Heart left ventricle (tissue), 16 donors: ENCODE results near the gene HEMGN. TPM values are rescaled to one million over a fixed set of nuclear protein-coding genes. Genes with fewer than 3 reads are reported as not detected.

ENCODE experiments used
- ATAC-seq, 4 donors: fragments of 200-7000 bp; cut with Tn5 transposase; one replicate each; pipeline ENCODE4 v1.9.1; 2020 to 2022; ENCODE audit warnings: moderate library complexity in 4 of 4, mild to moderate bottlenecking in 3 of 4, moderate number of reproducible peaks in 1 of 4
- DNase-seq, 5 donors: peaks; one replicate each; pipeline ENCODE4 v3.0.0-alpha.2; 2020
- H3K27ac ChIP-seq, 12 donors: fragments of 200-600 bp; sonication (generic) in 4 of 12; one replicate each; pipeline versions ENCODE4 v1.5.0 to v1.8.0; 2016 to 2022; ENCODE audit warnings: mild to moderate bottlenecking in 2 of 12
- H3K27me3 ChIP-seq, 9 donors: fragments of 200-600 bp; sonication (generic) in 2 of 9; one replicate each; pipeline versions ENCODE4 v1.5.1 to v1.8.0; 2016 to 2022; ENCODE audit warnings: mild to moderate bottlenecking in 3 of 9
- H3K36me3 ChIP-seq, 9 donors: fragments of 200-600 bp; sonication (generic) in 2 of 9; one replicate each; pipeline versions ENCODE4 v1.5.0 to v1.8.0; 2018 to 2022; ENCODE audit warnings: mild to moderate bottlenecking in 2 of 9
- H3K4me1 ChIP-seq, 12 donors: fragments of 200-600 bp; sonication (generic) in 4 of 12; one replicate each; pipeline versions ENCODE4 v1.5.0 to v1.8.0; 2016 to 2022; ENCODE audit warnings: mild to moderate bottlenecking in 3 of 12
- H3K4me3 ChIP-seq, 12 donors: fragments of 200-600 bp; sonication (generic) in 4 of 12; one replicate each; pipeline versions ENCODE4 v1.5.0 to v1.8.0; 2017 to 2022; ENCODE audit warnings: mild to moderate bottlenecking in 9 of 12, moderate library complexity in 4 of 12
- H3K9me3 ChIP-seq, 12 donors: fragments of 200-600 bp; sonication (generic) in 4 of 12; one replicate each; pipeline versions ENCODE4 v1.5.0 to v1.8.0; 2016 to 2022; ENCODE audit warnings: mild to moderate bottlenecking in 1 of 12
- CTCF ChIP-seq, 12 donors: fragments of 200-600 bp; sonication (generic) in 4 of 12; IDR thresholded peaks; one replicate each; pipeline versions ENCODE4 v1.5.0 to v1.8.0; 2018 to 2022; ENCODE audit warnings: antibody characterized with exemption in 12 of 12, mild to moderate bottlenecking in 5 of 12
- POLR2A ChIP-seq, 2 donors: fragments of 450-650 bp; IDR thresholded peaks; one replicate each; pipeline ENCODE4 v1.6.1; 2017; ENCODE audit warnings: antibody characterized with exemption in 2 of 2, mild to moderate bottlenecking in 2 of 2, moderate library complexity in 2 of 2
- WGBS, 4 donors: extraction: QIAGEN DNeasy Blood & Tissue Kit in 2 of 4; methylation state at CpG; one replicate each; pipeline versions ENCODE4 v1.1.5 to v1.1.7; 2013 to 2018; 5-methylcytosine and 5-hydroxymethylcytosine counted together
- intact Hi-C, 10 donors: fragments of 100-400 bp; cut with DNase I; formaldehyde crosslinking; loops; one replicate each; pipeline versions ENCODE4 v1.11.1 to v1.14.2; 2022
- polyA plus RNA-seq, 2 donors: library from polyadenylated mRNA; stranded (reverse); fragments of 200-250 nt; gene quantifications; one replicate each; pipeline ENCODE4 v1.2.3, GENCODE V29; 2013
- total RNA-seq, 9 donors: library from RNA; depleted of rRNA in 2 of 9; stranded (reverse); fragments of >200 nt in 2 of 9; fragmentation: NEBNext Ultra II Directional in 3 of 9; extraction: Animal tissue kit (Norgen Biotek cat#: 25700) in 3 of 9; gene quantifications; one replicate each; pipeline versions ENCODE4 v1.1.0 to v1.2.4, GENCODE V29; 2016 to 2023
- donor health status: ischemic (EF 13 %, LVEDD 7.1; RV severe dilation, severe dysfunction).
- donor health status: healthy with polysubstance abuse.
- donor health status: DM: no; HTN: yes; CAD: no.
- donor health status: DM: no; HTN: no; CAD: no.
- donor health status: ischemic (EF 25% LVEDD 6.9; RV normal size, moderate dysfunction).
- donor health status: ischemic (EF 25% LVEDD 5.7; RV mildly dilated, moderate dysfunction).
- donor health status: healthy.
- donor health status: DM: yes; HTN: yes; CAD: no.
- donor health status: ischemic (EF 35%, LVEDD 5.7; RV mildly dilated, moderate dysfunction).
- donor health status: nonischemic (EF 11% LVEDD 7.7; RV severe dilation, severe dysfunction).
- donor health status: DM: yes; HTN: yes; CAD: no.
- donor health status: PGD.
- donor health status: ischemic (EF 29% LVEDD 5.4; RV normal size, mild dysfunction).
- donor health status: nonischemic (EF 23%, LVEDD 6.1; RV moderate dilation, normal function).

Gene HEMGN
- total and polyA plus RNA-seq, 11 donors = 0.23 to 0.40 TPM; not detected in 9

- peak; percentile 49 to 93 (median 78) for TF ChIP-seq CTCF (IDR thresholded peaks at IDR 0.05)
- peak; percentile 44 to 68 for TF ChIP-seq POLR2A (IDR thresholded peaks at IDR 0.05)
- H3K27ac ChIP-seq = peak within 1 kb of the TSS; percentile 87 to 99 (median 96)
- 0 to 1% (median 0%) methylated on average over 21 to 54 of the region's 54 CpGs for WGBS, 4 donors
- H3K27me3 ChIP-seq = peaks cover 0 to 15% (median 0%) of the 10 kb centered on the region in 9 donors
- H3K9me3 ChIP-seq = no peaks in the 10 kb centered on the region
- H3K36me3 ChIP-seq = no peaks in the 10 kb centered on the region
- intact Hi-C loops = loop anchor here in 9 of 10 donors (1.0 to 10.0 kb wide), 13 partner anchors 60 to 341 kb away; partner anchors contain the start of genes ANP32B (in 7 of the 9), TBC1D2 (in 2 of the 9) and NANS (in 1 of the 9)
- DNase-seq (peak; percentile 97 to 99 (median 98)), ATAC-seq (peak; percentile 96 to 97 (median 97))
- peak within 1 kb of the TSS; percentile 20 to 76 (median 62) for H3K4me3 ChIP-seq
- peaks cover 0 to 51% (median 15%) of the 10 kb centered on the region in 12 donors for H3K4me1 ChIP-seq
These were observed 15.8 kb downstream of the HEMGN start, which contains the start of gene TRMO for GRCh38 chr9:97921959-97922724. TSS of gene TRMO (minus strand) at chr9:97922500. CDS start at chr9:97922493, 7 bp downstream.

GRCh38 chr9:97919217-97919813, 18.7 kb downstream of the HEMGN start:
- Histone ChIP-seq H3K27me3 (no peaks in the 10 kb centered on the region), H3K27ac (peak overlapping the region in 1 of 12 donors; percentile 93), H3K4me3 (no peak overlapping the region), H3K9me3 (no peaks in the 10 kb centered on the region), H3K36me3 (peaks cover 0 to 23% (median 20%) of the 10 kb centered on the region in 9 donors), H3K4me1 (peaks cover 0 to 51% (median 15%) of the 10 kb centered on the region in 12 donors)
- TF ChIP-seq POLR2A (IDR thresholded peaks at IDR 0.05) (no peak), CTCF (IDR thresholded peaks at IDR 0.05) (no peak)
- intact Hi-C loops = no loop called here
- DNase-seq (no peak), ATAC-seq (no peak)

- no peak for TF ChIP-seq POLR2A (IDR thresholded peaks at IDR 0.05)
- no peak for TF ChIP-seq CTCF (IDR thresholded peaks at IDR 0.05)
- Histone ChIP-seq H3K4me3 (no peak overlapping the region), H3K27ac (peak overlapping the region in 1 of 12 donors; percentile 93), H3K9me3 (no peaks in the 10 kb centered on the region), H3K27me3 (no peaks in the 10 kb centered on the region), H3K4me1 (peaks cover 0 to 45% (median 15%) of the 10 kb centered on the region in 12 donors), H3K36me3 (peaks cover 0 to 30% (median 27%) of the 10 kb centered on the region in 9 donors)
- DNase-seq (no peak), ATAC-seq (no peak)
- WGBS, 4 donors = 82 to 86% (median 85%) methylated on average over 4 of the region's 4 CpGs
- intact Hi-C loops = no loop called here
These were observed 19.4 kb downstream of the HEMGN start for GRCh38 chr9:97918611-97919010.

- Histone ChIP-seq H3K4me1 (peaks cover 0 to 18% (median 0%) of the 10 kb centered on the region in 12 donors), H3K27ac (no peak overlapping the region), H3K4me3 (no peak overlapping the region), H3K9me3 (no peaks in the 10 kb centered on the region), H3K36me3 (peaks cover 3 to 95% (median 73%) of the 10 kb centered on the region in 9 donors), H3K27me3 (no peaks in the 10 kb centered on the region)
- ATAC-seq = no peak
- WGBS, 4 donors = 74 to 100% (median 81%) methylated on average over 1 of the region's 1 CpG
- intact Hi-C loops = no loop called here
- no peak for TF ChIP-seq POLR2A (IDR thresholded peaks at IDR 0.05)
- no peak for TF ChIP-seq CTCF (IDR thresholded peaks at IDR 0.05)
- no peak for DNase-seq
These were observed 26.0 kb downstream of the HEMGN start for GRCh38 chr9:97911970-97912369.
